ENCODE data around the gene PITPNM3. TPM values are rescaled to one million over a fixed set of nuclear protein-coding genes. Genes with fewer than 3 reads are reported as not detected.

PITPNM3 gene
- total RNA-seq, 4 donors from 2014 or later: 2.1 to 5.4 (median 4.0) TPM

GRCh38 chr17:6507535-6507934, 48.8 kb downstream of the PITPNM3 start:
- Histone ChIP-seq H3K36me3 (no peaks in the 10 kb centered on the region), H3K9me3 (no peaks in the 10 kb centered on the region), H3K27me3 (no peaks in the 10 kb centered on the region), H3K27ac (peak overlapping the region in 1 of 4 donors; percentile 5), H3K4me3 (no peak overlapping the region), H3K4me1 (no peaks in the 10 kb centered on the region)
- no peak for TF ChIP-seq CTCF (IDR thresholded peaks at IDR 0.05)
- TF ChIP-seq POLR2A (IDR thresholded peaks at IDR 0.05): no peak
- peak in 1 of 3 donors; percentile 48 for DNase-seq

GRCh38 chr17:6506679-6507231, 49.6 kb downstream of the PITPNM3 start:
- no peaks in the 10 kb centered on the region for H3K36me3 ChIP-seq
- TF ChIP-seq POLR2A (IDR thresholded peaks at IDR 0.05) (no peak), CTCF (IDR thresholded peaks at IDR 0.05) (no peak)
- peak in 2 of 3 donors; percentile 55 to 60 for DNase-seq
- H3K9me3 ChIP-seq: no peaks in the 10 kb centered on the region
- H3K4me1 ChIP-seq: no peaks in the 10 kb centered on the region
- no peaks in the 10 kb centered on the region for H3K27me3 ChIP-seq
- H3K4me3 ChIP-seq: no peak overlapping the region
- no peak overlapping the region for H3K27ac ChIP-seq

GRCh38 chr17:6505425-6506142, 50.8 kb downstream of the PITPNM3 start:
- Histone ChIP-seq H3K9me3 (no peaks in the 10 kb centered on the region), H3K27me3 (no peaks in the 10 kb centered on the region), H3K36me3 (no peaks in the 10 kb centered on the region), H3K4me3 (no peak overlapping the region), H3K27ac (no peak overlapping the region), H3K4me1 (no peaks in the 10 kb centered on the region)
- TF ChIP-seq POLR2A (IDR thresholded peaks at IDR 0.05) (no peak), CTCF (IDR thresholded peaks at IDR 0.05) (no peak)
- peak in 1 of 3 donors; percentile 10 for DNase-seq

- Histone ChIP-seq H3K27ac (no peak overlapping the region), H3K27me3 (no peaks in the 10 kb centered on the region)
- DNase-seq: peak in 1 of 3 donors; percentile 19
These were observed 52.6 kb downstream of the PITPNM3 start for GRCh38 chr17:6503641-6504195.

GRCh38 chr17:6502871-6503509, 53.4 kb downstream of the PITPNM3 start:
- TF ChIP-seq CTCF (IDR thresholded peaks at IDR 0.05) (no peak), POLR2A (IDR thresholded peaks at IDR 0.05) (no peak)
- Histone ChIP-seq H3K4me1 (no peaks in the 10 kb centered on the region), H3K9me3 (no peaks in the 10 kb centered on the region), H3K27me3 (no peaks in the 10 kb centered on the region), H3K36me3 (no peaks in the 10 kb centered on the region), H3K4me3 (no peak overlapping the region), H3K27ac (no peak overlapping the region)
- DNase-seq: peak in 1 of 3 donors; percentile 24

More at GRCh38 chr17:6503641-6504195, 52.6 kb downstream of the PITPNM3 start:
- Histone ChIP-seq H3K4me1 (no peaks in the 10 kb centered on the region), H3K9me3 (no peaks in the 10 kb centered on the region), H3K36me3 (no peaks in the 10 kb centered on the region), H3K4me3 (no peak overlapping the region)
- TF ChIP-seq CTCF (IDR thresholded peaks at IDR 0.05): no peak
- no peak for TF ChIP-seq POLR2A (IDR thresholded peaks at IDR 0.05)
